OCI-LY3 (cell line): ENCODE measurements around the gene CNTNAP2.

Experiments used
- H2AFZ ChIP-seq: fragments of 200-600, 300-600 bp; shearing (Covaris generic); 2 replicates; pipeline ENCODE4 v1.6.0; 2014; ENCODE audit warnings: antibody characterized with exemption, low read depth, low read length
- H3K27ac ChIP-seq: fragments of 200-600, 300-600 bp; sonication (generic); 2 replicates; pipeline ENCODE4 v1.5.1; 2014; ENCODE audit warnings: mild to moderate bottlenecking, low read length, moderate library complexity, mixed read lengths
- H3K27me3 ChIP-seq: fragments of 200-600, 300-600 bp; sonication (generic); 2 replicates; pipeline ENCODE4 v1.6.1; 2014; ENCODE audit warnings: low read depth, low read length, mixed read lengths
- H3K36me3 ChIP-seq: fragments of 200-600, 300-600 bp; sonication (generic); replicated peaks from 2 replicates; pipeline ENCODE3; 2014; ENCODE audit warnings: low read depth, low read length, mixed read lengths
- H3K4me1 ChIP-seq: fragments of 300-600, 200-600 bp; sonication (generic); 2 replicates; pipeline ENCODE4 v1.6.1; 2014; ENCODE audit warnings: low read length, mixed read lengths
- H3K4me2 ChIP-seq: fragments of 200-600, 300-600 bp; sonication (generic); 2 replicates; pipeline ENCODE4 v1.6.1; 2014; ENCODE audit warnings: low read length, mixed read lengths
- H3K4me3 ChIP-seq: fragments of 300-600, 200-600 bp; sonication (generic); 2 replicates; pipeline ENCODE4 v1.5.1; 2014; ENCODE audit warnings: antibody characterized with exemption, mild to moderate bottlenecking, low read length, moderate library complexity
- H3K79me2 ChIP-seq: fragments of 300-600, 200-600 bp; shearing (Covaris generic); 2 replicates; pipeline ENCODE4 v1.6.1; 2014; ENCODE audit warnings: mild to moderate bottlenecking, low read length, mixed read lengths
- H3K9ac ChIP-seq: fragments of 300-600, 200-600 bp; shearing (Covaris generic); 2 replicates; pipeline ENCODE4 v1.6.0; 2014; ENCODE audit warnings: mild to moderate bottlenecking, low read length, moderate library complexity
- H3K9me3 ChIP-seq: fragments of 200-600, 300-600 bp; shearing (Covaris generic); 2 replicates; pipeline ENCODE4 v1.6.1; 2014; ENCODE audit warnings: low read length, mixed read lengths; ENCODE audit not compliant: insufficient read depth
- H4K20me1 ChIP-seq: fragments of 200-600, 300-600 bp; sonication (generic); 2 replicates; pipeline ENCODE4 v1.6.1; 2016; ENCODE audit warnings: low read length, mixed read lengths; ENCODE audit not compliant: insufficient read depth
- CTCF ChIP-seq: fragments of 200-600, 300-600 bp; sonication (generic); IDR thresholded peaks from 2 replicates; pipeline ENCODE4 v1.5.1; 2014; ENCODE audit warnings: antibody characterized with exemption, low read length, low read depth
- EZH2phosphoT487 ChIP-seq: fragments of 200-600 bp; shearing (Covaris generic); IDR thresholded peaks from 2 replicates; pipeline ENCODE4 v1.6.1; 2018; ENCODE audit warnings: antibody characterized with exemption, mixed run types, low read depth

CNTNAP2 gene

GRCh38 chr7:147519062-147519461, 1402.5 kb downstream of the CNTNAP2 start:
- no peaks in the 10 kb centered on the region for H3K27me3 ChIP-seq
- H3K4me3 ChIP-seq = no peak overlapping the region
- H3K9ac ChIP-seq = no peak overlapping the region
- no peaks in the 10 kb centered on the region for H3K9me3 ChIP-seq
- TF ChIP-seq CTCF = no peak
- no peak overlapping the region for H2AFZ ChIP-seq
- no peaks in the 10 kb centered on the region for H4K20me1 ChIP-seq
- H3K79me2 ChIP-seq = no peaks in the 10 kb centered on the region
- no peaks in the 10 kb centered on the region for H3K4me1 ChIP-seq
- H3K36me3 ChIP-seq = no peaks in the 10 kb centered on the region
- H3K27ac ChIP-seq = no peak overlapping the region
- H3K4me2 ChIP-seq = no peak overlapping the region

- Histone ChIP-seq H3K4me2 (no peak overlapping the region), H3K4me3 (no peak overlapping the region), H4K20me1 (no peaks in the 10 kb centered on the region), H3K9ac (no peak overlapping the region), H2AFZ (no peak overlapping the region), H3K27ac (no peak overlapping the region), H3K36me3 (no peaks in the 10 kb centered on the region), H3K79me2 (no peaks in the 10 kb centered on the region), H3K4me1 (no peaks in the 10 kb centered on the region), H3K9me3 (no peaks in the 10 kb centered on the region), H3K27me3 (no peaks in the 10 kb centered on the region)
- TF ChIP-seq EZH2phosphoT487 (no peak), CTCF (no peak)
Measured at GRCh38 chr7:147523056-147523455, 1406.5 kb downstream of the CNTNAP2 start.

- Histone ChIP-seq H3K27me3 (no peaks in the 10 kb centered on the region), H3K4me1 (no peaks in the 10 kb centered on the region), H3K27ac (no peak overlapping the region), H3K36me3 (no peaks in the 10 kb centered on the region), H3K79me2 (no peaks in the 10 kb centered on the region), H3K9me3 (no peaks in the 10 kb centered on the region), H3K4me3 (no peak overlapping the region), H3K9ac (no peak overlapping the region), H2AFZ (no peak overlapping the region), H4K20me1 (no peaks in the 10 kb centered on the region), H3K4me2 (no peak overlapping the region)
- TF ChIP-seq EZH2phosphoT487 (no peak), CTCF (no peak)
Measured at GRCh38 chr7:147524726-147525250, 1408.2 kb downstream of the CNTNAP2 start.

DNA sequence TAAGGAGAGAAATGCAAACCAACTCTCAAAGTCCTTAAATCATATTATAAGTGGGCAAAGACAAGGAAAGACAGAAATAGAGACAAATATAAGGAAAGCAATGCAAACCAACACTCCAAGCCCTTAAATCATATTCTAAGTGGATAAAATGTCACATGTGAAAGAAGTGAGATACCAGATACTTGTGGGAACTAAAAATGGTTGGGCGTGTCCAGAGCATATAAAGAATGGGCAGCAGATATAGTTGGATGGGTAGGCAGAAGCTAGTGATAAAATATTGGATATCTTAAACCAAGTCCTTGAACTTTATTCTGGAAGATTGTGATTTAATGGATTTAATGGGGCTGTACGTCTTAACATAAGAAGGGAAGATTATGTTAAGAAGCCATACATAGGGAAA, 1408.7 kb downstream of the CNTNAP2 start:
- Histone ChIP-seq H3K9ac (no peak overlapping the region), H3K79me2 (no peaks in the 10 kb centered on the region), H3K9me3 (no peaks in the 10 kb centered on the region), H3K4me1 (no peaks in the 10 kb centered on the region), H3K27ac (no peak overlapping the region), H2AFZ (no peak overlapping the region), H3K4me2 (no peak overlapping the region), H3K4me3 (no peak overlapping the region), H3K27me3 (no peaks in the 10 kb centered on the region), H4K20me1 (no peaks in the 10 kb centered on the region), H3K36me3 (no peaks in the 10 kb centered on the region)
- TF ChIP-seq CTCF = no peak
- no peak for TF ChIP-seq EZH2phosphoT487
